ENCODE results near the gene WRAP53.
A peak's percentile ranks its signal among the peaks of the same experiment; 100 is the strongest.

Gene WRAP53

DNA sequence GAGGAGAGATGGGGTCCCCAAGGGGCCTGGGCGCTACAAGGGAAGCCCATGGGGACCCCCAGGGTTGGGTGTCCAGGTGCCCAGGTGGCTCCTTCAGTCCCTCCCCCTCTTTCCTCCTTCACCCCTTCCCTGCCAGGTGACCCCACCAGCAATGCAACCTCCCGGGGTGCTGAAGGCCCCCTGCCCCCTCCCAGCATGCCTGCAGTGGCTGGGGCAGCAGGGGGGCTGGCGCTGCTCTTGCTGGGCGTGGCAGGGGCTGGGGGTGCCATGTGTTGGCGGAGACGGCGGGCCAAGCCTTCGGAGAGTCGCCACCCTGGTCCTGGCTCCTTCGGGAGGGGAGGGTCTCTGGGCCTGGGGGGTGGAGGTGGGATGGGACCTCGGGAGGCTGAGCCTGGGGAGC lies 20.8 kb downstream of the WRAP53 start:
- DNase-seq (ENCODE audit: low read depth), result no peak

DNA sequence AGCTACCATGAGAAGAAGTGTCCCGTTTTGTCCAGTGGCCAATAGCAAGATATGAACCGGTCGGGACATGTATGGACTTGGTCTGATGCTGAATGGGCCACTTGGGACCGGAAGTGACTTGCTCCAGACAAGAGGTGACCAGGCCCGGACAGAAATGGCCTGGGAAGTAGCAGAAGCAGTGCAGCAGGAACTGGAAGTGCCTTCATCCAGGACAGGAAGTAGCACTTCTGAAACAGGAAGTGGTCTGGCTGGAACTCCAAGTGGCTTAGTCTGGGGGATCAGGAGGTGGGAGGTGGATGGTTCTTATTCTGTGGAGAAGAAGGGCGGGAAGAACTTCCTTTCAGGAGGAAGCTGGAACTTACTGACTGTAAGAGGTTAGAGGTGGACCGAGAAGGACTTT lies 22.0 kb downstream of the WRAP53 start:
- no peak for DNase-seq (ENCODE audit: low read depth)

DNA sequence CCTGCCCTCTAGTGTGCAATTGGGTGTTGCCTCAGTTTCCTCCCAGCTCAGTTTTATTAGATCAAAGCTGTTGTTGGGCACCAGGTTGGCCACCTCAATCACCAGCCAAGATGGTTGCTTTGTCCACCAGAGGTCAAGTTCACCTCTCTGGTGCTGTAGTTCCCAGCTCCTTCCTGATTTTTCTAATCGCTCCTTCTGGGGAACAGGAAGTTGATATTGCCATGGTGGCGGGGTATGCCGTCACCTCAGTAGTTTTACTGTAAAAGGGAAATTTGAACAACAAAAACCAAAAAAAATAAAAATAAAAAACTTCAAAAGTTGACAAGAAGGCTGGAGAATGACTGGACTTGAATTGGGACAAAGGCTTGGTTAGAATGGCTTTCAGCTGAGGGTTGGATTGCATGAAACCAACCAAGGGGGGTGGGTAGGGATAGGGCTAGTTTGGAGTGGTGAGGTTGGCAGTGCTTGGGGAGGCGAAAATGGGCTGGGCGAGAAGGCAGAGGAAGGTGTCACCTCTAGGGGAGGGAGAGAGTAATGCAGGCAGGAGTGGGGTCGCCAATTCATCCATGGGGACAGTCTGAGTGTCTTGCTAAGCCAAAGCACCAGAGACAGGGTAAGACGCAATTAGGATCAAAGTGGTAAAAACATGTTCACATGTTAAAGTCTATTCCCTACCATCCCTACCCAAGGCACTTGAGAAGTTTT lies 22.9 kb downstream of the WRAP53 start:
- no peak for DNase-seq (ENCODE audit: low read depth)

DNA sequence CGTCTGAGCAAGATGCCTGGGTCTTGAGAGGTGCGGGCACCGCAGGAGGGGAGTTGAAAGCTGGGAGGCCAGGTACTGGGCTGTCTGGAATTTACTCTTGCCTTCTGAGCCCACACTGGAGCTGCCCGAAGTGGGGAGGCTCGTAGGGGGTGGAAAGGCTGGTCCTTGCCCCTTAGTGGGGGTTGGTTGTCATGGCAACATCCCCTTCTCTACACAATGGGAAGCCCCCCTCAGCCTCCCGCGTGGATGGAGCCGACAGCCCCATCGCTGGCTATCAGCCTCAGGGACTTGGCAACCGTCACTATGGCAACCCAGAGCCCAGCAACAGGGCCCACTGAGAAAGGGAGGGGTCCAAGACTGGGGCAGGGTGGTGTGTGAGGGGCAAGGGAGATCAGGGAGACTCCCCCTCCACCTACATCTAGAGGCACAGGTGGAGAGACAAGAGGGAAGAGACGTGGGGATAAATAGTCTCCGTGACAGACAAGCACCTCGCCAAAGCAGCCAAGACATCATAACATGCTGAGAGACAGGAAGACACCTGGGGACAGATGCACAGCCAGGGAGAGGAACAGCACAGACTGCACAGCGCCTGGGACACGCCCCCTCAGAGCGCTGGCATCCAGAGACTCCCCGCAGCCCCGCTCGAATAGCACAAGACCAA lies 24.0 kb downstream of the WRAP53 start:
- no peak for DNase-seq (ENCODE audit: low read depth)

DNA sequence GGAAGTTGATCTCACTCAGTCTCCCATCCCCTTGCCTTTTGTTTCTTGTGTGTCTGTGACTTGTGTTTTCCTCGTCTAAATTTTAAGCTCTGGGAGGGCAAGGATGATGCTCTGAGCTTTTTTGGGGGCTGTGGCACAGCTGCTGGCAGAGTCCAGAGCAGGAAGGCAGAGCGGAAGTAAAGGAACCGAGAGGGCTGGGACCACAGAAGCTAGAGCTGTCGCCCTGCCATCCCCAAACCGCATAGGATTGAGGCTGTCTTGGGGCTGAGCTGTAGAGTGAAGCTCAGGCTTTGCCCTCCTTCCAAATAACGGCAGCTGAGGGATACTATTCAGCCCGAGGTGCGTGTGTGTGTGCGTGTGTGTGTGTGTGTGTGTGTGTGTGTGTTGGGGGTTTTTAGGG lies 25.5 kb downstream of the WRAP53 start:
- DNase-seq (ENCODE audit: low read depth), result no peak

DNA sequence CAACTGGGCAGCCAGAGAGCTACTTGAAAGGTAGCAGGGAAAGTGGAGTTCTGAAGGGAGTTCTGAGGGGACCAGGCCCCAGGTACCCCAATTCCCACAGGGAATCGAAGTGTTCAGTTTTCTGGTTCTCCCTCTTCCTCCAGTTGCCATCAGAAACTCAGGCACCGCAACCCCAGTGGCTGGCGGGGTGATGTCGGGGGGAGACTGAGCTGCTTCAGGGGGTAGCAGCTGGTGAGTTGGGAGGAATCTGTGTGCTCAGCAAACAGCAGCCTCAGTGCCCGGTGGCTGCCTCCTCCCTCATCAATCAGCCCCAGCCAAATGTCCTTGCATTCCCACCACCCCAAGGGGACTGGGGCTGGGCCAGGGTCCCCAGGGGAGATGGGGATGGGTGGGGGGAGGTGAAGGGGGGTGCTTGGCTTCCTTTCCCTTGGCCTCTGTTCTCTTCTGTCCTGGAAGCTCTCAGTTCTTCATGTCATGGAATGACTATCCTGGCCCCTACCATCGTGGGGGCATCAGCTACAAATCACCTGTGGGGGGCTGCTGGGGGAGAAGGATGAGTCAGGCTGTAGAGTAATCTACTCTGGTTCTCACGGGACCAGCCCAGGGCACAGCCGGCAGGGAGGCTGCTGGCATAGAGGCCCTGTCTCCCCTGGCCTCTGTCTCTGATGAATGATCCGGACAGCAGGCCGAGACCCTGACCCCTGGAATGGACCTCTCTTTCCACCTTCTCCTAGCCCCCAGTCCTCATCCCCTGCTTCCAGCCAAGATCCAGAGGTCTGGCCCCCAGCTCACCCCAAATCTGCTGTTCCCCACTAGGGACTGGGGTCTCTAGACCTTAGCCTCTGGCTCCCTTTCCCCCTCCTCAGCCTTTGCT lies 26.7 kb downstream of the WRAP53 start:
- DNase-seq (ENCODE audit: low read depth), result no peak

DNA sequence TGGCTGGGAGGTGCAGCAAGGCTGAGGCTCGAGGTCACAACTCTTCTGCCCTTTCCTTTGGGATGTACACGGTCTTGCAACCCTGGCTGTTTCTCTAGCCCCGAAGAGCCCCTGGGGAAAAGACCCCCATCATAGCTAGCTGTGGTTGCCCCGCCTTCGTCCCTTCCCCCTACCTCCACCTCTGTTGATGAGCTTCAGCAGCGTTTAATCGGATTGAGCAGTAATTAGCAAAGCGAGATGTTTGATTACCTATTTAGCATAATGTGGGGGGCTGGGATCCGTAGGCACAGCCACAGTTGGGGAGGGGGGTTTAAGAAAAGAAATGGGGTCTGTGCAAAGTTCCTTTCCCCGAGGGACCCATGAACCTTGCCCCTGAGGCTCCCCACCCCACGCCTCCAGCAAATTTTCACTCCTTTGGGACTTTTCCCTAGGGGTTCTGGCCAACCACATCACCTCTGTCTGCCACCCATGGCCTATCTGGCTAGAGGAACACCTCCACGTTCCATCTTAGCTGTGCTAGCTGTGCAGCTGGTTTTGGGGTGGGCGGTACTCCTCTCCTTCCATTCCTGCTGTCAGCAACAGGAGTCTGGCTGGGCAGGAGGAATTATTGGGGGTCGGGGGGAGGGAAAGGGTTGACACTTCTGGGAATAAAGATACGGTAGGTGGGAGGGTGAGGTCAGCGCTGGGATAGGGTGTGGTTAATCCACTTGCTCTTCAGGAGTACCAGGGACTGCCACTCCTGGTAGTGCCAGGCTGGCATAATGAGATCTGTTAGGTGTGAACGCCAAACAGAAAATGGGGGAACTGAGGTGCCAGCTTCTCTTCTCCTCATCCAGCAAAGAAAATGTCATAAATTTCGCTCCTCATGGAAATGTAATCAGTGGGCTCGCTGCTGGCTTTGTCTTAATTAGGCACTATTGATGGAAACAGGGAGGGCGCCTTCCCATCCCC lies 27.9 kb downstream of the WRAP53 start:
- no peak for DNase-seq (ENCODE audit: low read depth)

DNA sequence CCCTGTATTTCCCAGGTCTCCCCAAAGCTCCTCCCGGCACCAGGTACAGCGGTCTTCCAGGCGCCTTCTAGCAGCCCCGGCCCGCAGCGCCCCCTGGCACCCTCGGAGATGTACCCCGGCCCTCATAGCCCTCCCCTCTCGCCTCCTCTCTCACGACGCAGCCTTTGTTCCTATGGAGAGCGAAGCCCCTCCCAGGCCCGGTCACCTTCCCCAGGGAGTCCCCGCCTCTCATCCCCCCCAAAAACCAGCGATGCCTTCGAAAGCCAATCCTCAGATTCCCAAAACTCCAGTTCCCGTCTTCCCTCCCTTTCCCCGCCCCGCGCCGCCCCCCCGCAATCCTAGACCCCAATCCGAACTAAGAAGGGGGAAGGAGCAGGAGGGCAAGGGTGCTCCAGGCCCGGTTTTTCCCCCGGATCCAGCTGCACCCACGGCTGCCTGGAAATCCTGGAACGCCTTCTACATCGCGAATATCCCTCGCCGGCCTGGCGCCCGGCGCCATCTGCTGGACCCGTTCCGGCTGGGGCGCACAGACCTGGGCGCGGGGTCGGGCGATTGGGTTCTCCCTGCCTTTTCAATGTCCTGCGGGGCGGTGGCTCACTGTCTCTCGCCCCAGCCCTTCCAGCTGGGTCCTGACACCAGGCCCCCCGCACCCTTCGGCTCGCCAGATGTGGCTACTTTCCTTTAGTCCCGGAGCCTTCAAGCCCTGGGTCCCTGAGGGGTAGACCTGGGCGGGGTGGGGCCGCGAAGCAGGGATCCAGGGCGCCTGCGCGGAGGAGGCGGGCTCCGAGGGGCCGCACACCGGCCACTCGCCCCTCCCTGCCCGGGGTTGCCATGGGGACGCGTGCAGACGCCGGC lies 28.9 kb downstream of the WRAP53 start, which contains the start of gene DNAH2:
DNAH2 (plus strand) TSS at position 844 of the 855 bp plus-strand sequence. CDS start 1,991 bp downstream, outside the sequence.
- DNase-seq (ENCODE audit: low read depth), result peak; percentile 95

DNA sequence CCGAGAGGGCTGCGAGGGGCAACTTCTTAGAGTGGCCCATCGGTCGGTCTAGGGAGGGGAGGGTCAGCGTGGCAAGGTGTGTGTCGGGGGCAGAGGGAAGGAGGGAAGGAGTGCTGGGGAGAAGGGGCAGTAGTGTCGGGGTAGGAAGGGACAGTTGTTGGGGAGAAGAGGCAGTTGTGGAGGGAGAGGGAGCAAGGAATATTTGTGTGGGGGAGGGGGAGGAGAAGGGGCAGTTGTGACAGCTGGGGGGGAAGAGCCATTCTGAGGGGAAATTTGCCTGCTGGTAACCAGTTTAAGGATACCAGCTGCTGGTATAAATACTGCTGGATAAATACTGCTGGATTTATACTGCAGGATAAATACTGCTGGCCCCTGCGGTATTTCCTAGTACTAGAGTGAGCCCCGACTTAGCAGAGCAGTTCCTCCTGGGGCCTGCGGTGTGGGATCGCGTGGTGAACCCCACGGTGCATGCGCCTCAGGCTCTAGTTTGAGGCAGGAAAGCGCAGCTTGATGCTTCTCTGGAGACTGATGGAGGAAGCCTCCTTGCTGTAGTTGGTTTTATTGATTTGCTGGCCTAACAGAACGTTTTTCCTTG lies 29.6 kb downstream of the WRAP53 start:
- peak; percentile 32 for DNase-seq (ENCODE audit: low read depth)

DNA sequence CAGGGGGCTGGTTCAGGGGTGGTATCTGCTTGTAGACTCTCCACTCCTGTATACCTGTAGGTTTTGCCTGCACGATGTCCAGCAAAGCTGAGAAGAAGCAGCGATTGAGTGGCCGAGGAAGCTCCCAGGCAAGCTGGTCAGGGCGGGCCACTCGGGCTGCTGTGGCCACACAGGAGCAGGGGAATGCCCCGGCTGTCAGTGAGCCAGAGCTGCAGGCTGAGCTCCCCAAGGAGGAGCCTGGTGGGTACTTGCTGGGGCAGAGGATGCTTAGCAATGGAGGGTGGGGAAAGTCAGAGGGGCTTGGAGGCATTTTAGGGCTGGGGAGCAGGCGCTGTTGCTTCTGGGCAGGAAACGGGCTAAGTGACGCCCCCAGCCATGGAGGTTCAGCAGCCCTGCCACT lies 31.4 kb downstream of the WRAP53 start:
- no peak for DNase-seq (ENCODE audit: low read depth)

DNA sequence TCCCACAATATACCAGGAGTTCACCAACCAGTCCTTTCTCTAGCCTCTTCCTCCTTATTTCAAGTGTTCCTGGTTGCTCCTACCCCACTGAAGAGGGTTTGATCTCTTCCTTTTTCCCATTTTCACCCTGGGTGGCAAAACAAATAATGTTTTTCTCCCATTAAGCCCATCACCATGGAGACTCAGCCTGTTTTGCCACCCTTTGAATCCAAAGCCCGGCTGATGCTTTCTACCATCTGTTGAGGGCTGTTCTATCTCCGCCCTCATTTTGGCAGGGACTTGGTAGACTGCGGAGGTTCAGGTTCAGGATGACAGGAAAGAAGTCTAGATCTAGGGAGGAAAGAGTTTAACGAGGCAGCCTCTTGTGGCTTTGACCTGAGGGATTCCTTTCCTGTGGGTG lies 31.8 kb downstream of the WRAP53 start:
- DNase-seq (ENCODE audit: low read depth), result no peak

DNA sequence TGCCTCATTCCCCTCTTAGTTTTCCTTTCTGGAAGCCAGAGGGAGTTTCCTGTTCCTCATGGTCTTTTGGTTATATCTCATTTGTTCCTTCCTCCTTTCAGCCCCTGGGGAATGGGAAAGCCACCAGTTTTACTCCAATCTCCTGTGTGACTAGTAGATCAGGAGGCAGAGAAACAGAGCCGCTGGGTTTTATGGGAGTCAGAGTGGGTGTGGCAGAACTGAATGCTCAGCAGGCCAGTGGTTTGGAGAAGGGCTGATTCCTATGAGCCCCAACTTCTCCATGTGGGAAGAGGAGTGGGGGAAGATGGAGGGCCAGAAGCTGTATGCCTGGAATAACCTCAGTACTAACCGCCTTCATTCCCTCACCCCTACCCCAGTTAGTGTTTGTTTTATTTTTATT lies 33.3 kb downstream of the WRAP53 start:
- peak; percentile 19 for DNase-seq (ENCODE audit: low read depth)

DNA sequence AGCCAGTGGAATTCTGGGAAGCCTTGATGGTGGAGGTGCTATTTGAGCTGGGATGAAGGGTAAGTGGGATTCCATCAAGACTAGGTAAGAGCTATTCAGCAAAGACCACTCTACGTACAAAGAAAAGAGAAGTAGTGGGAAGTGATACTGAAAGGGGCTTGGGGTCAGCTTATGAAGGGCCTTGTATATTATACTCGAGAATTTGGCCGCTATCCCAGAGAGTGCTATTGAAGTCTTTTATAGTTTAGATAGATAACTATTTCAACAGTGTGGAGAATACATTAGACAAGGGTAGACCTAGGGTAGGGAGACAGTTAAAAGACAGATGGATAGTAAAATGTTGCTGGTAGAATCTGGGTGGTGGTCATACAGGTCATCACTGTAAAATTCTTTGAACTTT lies 39.6 kb downstream of the WRAP53 start:
- DNase-seq (ENCODE audit: low read depth), result no peak

DNA sequence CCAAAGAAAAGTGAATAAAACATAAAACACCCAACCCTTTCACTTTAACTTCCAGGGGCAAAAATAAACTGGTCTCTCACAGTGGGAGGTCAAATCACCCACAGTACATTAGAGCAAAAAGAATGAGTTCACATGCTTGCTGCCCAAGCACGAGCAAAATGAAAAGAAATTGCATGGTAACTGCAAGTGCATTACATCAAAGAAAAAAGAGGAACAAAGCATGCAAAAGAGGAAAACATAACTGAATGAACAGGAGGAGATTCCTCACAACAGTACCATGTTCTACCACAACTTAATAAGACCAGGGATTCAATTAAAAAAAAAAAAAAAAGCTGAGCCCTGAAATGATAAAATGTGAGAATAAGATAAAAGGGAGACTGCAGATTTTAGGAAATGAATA lies 41.5 kb downstream of the WRAP53 start:
- DNase-seq (ENCODE audit: low read depth), result no peak

DNA sequence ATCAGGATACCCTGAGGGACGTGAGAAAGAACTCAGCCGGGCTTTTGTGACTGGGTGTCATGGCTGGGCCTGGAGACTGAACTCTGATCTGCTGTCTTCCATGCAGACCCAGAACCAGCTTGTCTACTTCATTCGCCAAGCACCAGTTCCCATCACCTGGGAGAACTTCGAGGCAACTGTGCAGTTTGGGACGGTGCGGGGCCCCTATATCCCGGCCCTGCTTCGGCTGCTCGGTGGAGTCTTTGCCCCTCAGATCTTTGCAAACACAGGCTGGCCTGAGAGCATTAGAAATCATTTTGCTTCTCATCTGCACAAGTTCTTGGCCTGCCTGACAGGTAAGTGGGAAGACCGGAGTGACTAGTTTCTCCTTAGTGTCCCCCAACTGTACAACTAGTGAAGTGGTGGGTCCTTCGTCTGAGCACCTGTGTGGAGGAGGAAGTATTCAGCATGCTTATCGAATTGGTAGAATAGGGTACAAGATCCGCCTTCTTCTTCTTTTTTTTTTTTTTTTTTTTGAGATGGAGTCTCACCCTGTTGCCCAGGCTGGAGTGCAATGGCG lies 44.8 kb downstream of the WRAP53 start:
- no peak for DNase-seq (ENCODE audit: low read depth)

DNA sequence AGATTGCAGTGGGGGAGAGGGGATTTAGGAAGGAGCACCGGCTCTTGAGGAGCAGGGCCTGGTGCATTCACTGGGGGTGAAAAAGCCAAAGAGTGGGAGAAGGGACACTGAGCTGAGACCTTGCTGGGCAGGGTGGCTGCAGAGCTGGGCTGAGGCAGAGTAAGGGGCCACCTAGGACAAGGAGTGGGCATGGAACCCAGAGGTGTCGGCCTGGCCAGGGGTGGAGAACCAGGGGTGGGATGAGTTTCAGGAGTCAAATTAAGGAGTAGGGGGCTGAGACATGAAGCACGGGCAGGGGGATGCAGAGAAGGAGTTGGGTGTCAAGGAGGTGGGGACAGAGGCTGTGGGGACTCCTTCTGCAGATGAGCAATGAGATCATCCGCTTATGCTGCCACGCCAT lies 49.3 kb downstream of the WRAP53 start:
- no peak for DNase-seq (ENCODE audit: low read depth)

DNA sequence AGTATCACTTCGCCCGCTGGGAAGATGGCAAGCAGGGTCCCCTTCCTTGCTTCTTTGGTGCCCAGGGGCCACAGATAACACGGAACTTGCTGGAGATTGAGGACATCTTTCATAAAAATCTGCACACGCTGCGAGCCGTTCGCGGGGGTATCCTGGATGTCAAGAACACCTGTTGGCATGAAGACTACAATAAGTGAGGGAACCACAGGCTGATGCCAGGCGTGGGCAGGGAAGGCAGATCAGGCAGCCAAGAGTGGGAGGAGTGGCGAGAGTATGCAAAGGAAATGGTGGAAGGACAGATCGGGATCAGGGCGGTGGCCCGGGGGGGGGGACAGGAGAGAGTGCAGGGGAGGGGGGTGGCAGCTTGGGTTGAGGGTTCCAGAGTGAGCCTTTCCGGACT lies 51.5 kb downstream of the WRAP53 start:
- DNase-seq (ENCODE audit: low read depth), result no peak

DNA sequence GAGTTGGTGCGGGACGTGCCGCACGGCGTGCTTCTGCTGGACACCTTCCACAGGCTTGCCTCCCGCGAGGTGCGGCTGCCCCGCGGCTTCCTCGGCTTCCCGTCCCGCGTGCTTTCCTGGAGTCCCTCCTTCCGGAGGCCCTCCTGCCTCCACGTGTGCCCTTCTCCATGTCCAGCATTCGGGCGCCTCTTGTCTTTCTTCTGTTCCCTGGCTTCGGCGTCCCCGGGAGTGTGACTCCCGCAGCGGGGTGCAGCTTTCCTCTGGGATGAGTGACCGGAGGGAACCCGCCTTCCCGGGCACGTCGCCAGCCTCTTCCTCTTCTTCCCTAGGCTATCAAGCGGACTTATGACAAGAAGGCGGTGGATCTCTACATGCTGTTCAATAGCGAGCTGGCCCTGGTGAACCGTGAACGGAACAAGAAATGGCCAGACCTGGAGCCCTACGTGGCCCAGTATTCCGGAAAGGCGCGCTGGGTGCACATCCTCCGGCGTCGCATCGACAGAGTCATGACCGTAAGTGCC lies 52.3 kb downstream of the WRAP53 start:
- DNase-seq (ENCODE audit: low read depth), result no peak

DNA sequence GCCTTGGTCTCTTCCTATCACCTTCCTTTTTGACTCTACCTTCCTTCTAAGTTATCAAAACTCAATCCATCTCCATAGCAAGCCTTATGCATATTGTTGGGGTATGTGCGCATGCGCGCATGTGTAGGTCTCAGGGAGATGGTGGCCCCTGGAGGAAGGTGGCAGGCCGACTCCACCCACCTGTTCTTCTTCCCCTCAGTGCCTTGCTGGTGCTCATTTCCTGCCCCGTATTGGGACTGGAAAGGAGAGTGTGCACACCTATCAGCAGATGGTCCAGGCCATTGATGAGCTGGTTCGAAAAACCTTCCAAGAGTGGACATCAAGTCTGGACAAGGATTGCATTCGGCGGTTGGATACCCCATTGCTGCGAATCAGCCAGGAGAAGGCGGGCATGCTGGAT lies 54.5 kb downstream of the WRAP53 start:
- no peak for DNase-seq (ENCODE audit: low read depth)

DNA sequence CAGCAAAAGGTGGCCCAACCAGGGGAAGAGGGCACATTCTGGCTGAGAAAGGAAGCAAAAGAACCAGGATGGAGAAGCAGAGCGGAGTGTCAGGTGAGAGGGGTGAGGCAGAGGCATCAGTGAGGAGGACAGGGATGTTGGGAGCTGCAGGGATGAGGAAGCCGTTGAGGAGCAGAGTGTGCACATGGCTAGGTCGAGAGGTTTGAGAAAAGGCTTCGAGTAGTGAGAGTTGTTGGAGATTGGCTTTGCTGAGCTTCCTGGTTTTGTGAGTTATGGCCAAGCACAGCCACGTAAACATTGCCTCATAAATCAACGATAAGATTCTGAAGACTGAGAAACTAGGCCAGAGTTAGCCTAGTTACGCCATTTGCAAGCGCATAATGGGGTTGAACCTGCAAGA lies 56.1 kb downstream of the WRAP53 start:
- DNase-seq (ENCODE audit: low read depth), result no peak

Data from EH (cell line).